Activated CD8-positive, alpha-beta T cell treated with anti-CD3 and anti-CD28 coated beads, Interleukin-2, amount 10 ng/mL, durations not matched to agents 7 days and 5 days (primary cell): ENCODE data around the gene WNT7A. TPM values are rescaled to one million over a fixed set of nuclear protein-coding genes. Genes with fewer than 3 reads are reported as not detected.

Experiments
- ATAC-seq: fragments of 150-1000 bp; cut with Tn5 transposase; one replicate; pipeline ENCODE4 v1.10.0; 2021; ENCODE audit warnings: moderate library complexity
- CTCF ChIA-PET: fragments of 350-600 bp; sonication (Branson Sonifier 250); formaldehyde crosslinking; loops from one replicate; lab custom pipeline; 2021; ENCODE audit warnings: antibody characterized with exemption; lab: Charles Lee
- POLR2A ChIA-PET: fragments of 350-600 bp; sonication (Branson Sonifier 250); formaldehyde crosslinking; loops from one replicate; lab custom pipeline; 2021; ENCODE audit warnings: antibody characterized with exemption; lab: Charles Lee
- DNase-seq: peaks from one replicate; pipeline ENCODE4 v3.0.0-alpha.2; 2020
- H3K27ac Mint-ChIP-seq: one replicate; pipeline ENCODE4 v1.8.0; 2021; ENCODE audit warnings: mild to moderate bottlenecking, mixed read lengths
- H3K27me3 Mint-ChIP-seq: one replicate; pipeline ENCODE4 v1.8.0; 2021; ENCODE audit warnings: low read depth, mixed read lengths
- H3K36me3 Mint-ChIP-seq: one replicate; pipeline ENCODE4 v1.8.0; 2021; ENCODE audit warnings: low read depth, mixed read lengths
- H3K4me1 Mint-ChIP-seq: one replicate; pipeline ENCODE4 v1.8.0; 2021; ENCODE audit warnings: low read depth, mixed read lengths
- H3K4me3 Mint-ChIP-seq: one replicate; pipeline ENCODE4 v1.8.0; 2021; ENCODE audit warnings: mild to moderate bottlenecking, mixed read lengths
- H3K9me3 Mint-ChIP-seq: one replicate; pipeline ENCODE4 v1.8.0; 2022; ENCODE audit warnings: mixed read lengths; ENCODE audit not compliant: insufficient read depth
- total RNA-seq, 2 experiments: library from RNA; stranded (reverse); gene quantifications; one replicate each; pipeline ENCODE4 v1.2.3, GENCODE V29; 2021

WNT7A gene
- total RNA-seq, 2 experiments from 2014 or later: not detected

DNA sequence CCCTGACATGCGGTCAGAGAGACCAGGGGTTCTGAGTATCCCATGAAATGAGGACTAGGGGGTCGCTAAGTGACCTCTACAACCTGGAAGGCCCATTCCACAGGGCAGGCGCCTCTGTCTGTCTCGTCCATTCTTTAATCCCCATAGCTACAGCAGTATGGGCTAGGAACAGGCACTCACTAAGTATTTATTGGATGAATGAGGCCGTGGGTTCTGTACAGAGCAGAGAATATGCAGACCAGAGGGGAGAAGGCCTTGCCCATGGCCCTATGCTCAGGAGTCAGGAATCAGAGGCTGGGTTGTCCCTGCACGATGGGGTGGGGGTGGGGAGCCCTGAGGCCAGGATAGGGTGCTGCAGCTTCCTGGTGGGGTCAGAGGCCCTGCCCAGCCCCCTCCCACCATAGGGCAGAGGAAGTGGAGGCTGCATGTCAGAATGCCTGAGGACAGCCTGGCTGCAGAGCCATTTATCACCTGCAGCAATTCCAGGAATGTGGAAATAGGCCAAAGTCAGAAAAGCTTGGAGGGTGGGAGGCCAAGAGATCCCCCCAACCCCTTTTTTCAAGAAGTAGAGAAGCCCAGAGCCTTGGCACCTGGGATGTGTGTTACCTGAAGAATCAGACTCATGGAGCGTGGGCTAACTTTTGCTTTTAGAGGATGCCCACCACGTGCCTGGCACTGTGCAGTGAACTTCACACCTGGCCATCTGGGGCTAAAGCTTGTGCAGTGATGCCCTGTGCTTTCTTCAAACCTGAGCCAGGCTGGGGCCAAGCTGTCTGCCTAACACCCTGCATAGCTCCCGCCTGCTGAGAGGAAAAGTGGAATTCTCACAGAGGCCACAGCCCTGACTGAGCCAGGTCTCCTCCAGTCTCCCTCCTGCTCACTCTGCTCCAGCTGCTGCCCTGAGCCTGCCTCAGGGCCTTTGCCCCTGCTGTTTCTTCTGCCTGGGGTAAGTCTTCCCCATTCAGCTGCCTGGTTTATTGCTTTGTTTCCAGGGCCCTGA, 109.4 kb downstream of the WNT7A start:
- CTCF ChIA-PET: no interaction called here

DNA sequence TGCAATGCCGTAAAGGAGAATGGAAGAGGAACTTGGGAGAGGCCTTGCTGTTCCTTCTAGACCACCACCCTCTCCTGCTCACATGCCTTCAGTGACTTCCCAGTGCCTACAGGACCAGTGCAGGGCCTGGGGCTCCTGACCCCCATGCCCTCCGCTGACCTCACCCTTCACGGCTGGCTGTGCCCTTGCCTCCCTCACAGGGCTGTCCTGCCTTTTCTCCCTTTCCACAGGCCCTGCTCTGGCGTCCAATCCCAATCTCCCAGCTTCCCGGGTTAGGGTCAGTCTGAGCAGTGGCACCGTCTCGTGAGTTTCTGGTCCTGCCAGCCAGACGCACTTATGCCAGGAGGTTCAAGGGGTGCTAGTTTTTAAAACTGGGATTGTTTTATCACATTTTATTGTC, 110.4 kb downstream of the WNT7A start:
- ATAC-seq (no peak), DNase-seq (no peak)
- Mint-ChIP-seq H3K27me3 (no peaks in the 10 kb centered on the region), H3K9me3 (no peaks in the 10 kb centered on the region), H3K4me3 (no peak overlapping the region), H3K36me3 (no peaks in the 10 kb centered on the region), H3K4me1 (peaks cover 13% of the 10 kb centered on the region), H3K27ac (no peak overlapping the region)
- POLR2A ChIA-PET: no interaction called here
- CTCF ChIA-PET: no interaction called here

More for the DNA sequence above, 109.4 kb downstream of the WNT7A start:
- no peak for DNase-seq
- peak overlapping the region; percentile 49 for H3K27ac Mint-ChIP-seq
- H3K4me3 Mint-ChIP-seq: no peak overlapping the region
- H3K4me1 Mint-ChIP-seq: peaks cover 13% of the 10 kb centered on the region
- POLR2A ChIA-PET: interaction anchor here (0.6 to 0.8 kb wide), 2 partner anchors 68 to 413 kb away, joined by 3 read pairs; no protein-coding TSS in a partner anchor
- ATAC-seq: peak; percentile 24
- no peaks in the 10 kb centered on the region for H3K36me3 Mint-ChIP-seq
- no peaks in the 10 kb centered on the region for H3K9me3 Mint-ChIP-seq
- H3K27me3 Mint-ChIP-seq: no peaks in the 10 kb centered on the region

DNA sequence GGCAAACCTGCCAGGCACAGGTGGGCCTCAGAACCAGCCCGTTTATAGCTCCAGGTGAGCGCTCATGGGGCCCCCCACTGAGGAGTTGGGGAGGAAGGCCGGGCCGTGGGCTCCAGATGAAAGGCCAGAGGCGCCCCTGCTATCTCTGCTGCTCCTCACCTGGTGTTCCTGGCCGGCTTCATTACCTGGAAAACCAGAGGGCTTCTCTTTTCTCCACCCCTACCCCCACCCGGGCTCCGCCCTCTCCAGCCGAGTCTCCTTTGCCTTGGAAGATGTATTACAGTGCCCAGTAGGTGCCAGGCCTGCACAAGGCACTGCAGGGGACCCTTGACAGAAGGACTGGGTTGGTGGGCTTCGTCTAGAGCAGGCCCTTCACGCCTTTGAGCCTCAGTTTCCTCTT, 111.4 kb downstream of the WNT7A start:
- ATAC-seq: no peak
- Mint-ChIP-seq H3K4me3 (no peak overlapping the region), H3K4me1 (peaks cover 13% of the 10 kb centered on the region), H3K9me3 (peaks cover under 1% of the 10 kb centered on the region), H3K36me3 (no peaks in the 10 kb centered on the region), H3K27ac (no peak overlapping the region), H3K27me3 (no peaks in the 10 kb centered on the region)
- ChIA-PET CTCF (no interaction called here), POLR2A (no interaction called here)
- DNase-seq: no peak

DNA sequence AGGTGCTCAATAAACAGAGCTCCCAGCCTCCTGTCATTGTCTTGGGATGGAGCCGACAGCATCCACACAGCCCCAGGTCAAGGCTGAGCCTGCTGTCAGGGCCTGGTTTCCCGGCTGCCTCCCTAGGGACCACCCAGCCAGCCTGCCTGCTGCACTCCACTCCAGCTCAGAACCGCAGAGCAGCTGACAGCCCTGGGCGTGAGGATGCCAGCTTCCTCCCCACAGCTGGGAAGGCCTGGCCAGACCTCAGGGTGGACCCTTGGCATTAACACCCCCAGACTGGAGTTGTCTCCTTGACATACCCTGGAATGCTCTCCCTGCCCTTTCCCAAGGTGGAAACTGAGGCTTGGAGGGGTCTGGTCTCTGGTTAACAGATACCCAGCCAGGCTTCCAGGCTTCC, 112.0 kb downstream of the WNT7A start:
- H3K9me3 Mint-ChIP-seq: peaks cover 4% of the 10 kb centered on the region
- no peaks in the 10 kb centered on the region for H3K27me3 Mint-ChIP-seq
- DNase-seq (no peak), ATAC-seq (no peak)
- no peaks in the 10 kb centered on the region for H3K36me3 Mint-ChIP-seq
- H3K4me1 Mint-ChIP-seq: peaks cover 13% of the 10 kb centered on the region
- ChIA-PET CTCF (no interaction called here), POLR2A (no interaction called here)
- H3K27ac Mint-ChIP-seq: no peak overlapping the region
- no peak overlapping the region for H3K4me3 Mint-ChIP-seq

DNA sequence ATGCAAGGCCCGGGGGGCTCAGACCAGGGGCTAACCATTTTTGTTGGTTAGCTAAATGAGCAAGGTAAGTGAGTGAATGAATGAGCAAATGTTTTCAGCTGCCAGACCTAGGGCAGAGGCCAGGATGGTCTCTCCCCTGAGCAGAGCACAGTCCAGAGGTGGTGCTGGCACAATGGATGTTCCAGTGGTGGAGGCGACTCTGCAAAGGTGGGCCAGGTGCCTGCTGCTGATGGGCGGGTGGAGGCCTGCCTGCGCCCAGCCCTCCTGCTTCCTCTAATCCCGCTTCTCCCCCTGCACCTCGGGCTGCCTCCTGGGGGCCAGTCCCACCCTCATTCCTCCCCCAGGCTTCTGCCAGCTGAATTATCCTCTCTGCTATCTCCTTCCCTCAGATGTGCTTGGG, 112.8 kb downstream of the WNT7A start:
- CTCF ChIA-PET: no interaction called here
- Mint-ChIP-seq H3K27me3 (no peaks in the 10 kb centered on the region), H3K4me3 (no peak overlapping the region), H3K36me3 (no peaks in the 10 kb centered on the region), H3K27ac (no peak overlapping the region), H3K9me3 (peaks cover 4% of the 10 kb centered on the region), H3K4me1 (peaks cover 13% of the 10 kb centered on the region)
- no peak for DNase-seq
- ATAC-seq: no peak
- POLR2A ChIA-PET: no interaction called here

Other genes with a start within 250 kb of the WNT7A start
- gene CHCHD4, start 244.8 kb upstream of the WNT7A start, total RNA-seq: 10 to 100 TPM; 17.3 to 18.1 TPM
- 10 to 100 TPM; 27.9 to 28.8 TPM for gene TMEM43, start 245.0 kb upstream of the WNT7A start, total RNA-seq